ENCODE data around the gene HOXB7.

Gene HOXB7

DNA sequence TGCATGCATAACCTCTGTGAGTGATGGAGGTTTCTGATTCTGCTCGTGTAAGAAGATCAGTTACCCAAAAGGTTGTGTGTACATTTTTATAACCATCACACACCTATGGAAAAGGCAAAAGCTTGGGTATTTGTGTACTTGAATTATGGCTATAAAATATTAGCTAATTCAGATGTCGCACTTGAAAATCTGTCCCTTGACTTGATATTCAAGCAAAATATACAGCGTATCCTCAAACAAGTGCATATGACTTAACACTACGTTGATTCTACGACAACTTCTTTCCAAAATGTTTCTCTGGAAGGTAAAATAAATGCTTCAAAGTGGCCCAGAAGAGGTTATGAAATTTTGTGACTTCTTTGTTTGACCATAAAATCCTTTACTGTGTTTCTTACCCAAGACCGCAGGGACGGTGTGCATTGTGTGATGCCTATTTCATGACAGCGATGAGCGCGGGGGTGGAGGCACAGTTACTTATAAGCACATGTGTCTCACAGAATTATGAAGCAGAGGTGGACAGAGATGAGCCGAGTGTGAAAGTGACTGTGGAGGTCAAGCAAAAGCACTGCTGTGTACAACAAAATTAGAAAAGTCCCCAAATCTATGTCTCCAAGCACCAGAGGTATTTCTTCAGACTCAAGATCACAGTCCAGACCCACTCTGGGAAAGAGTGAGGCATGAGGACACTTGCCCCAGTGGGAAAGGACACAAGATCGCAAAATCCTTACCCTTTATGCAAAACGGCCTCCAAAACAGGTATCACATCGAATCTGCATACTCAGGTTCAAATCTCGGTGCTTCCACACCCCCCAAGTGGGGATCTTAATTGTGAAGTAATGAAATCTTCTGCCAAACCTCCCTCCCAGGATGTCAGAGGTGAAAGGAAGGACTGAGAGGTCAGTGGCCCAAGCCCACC lies 19.4 kb upstream of the HOXB7 start:
- TF ChIP-seq, protein P1, sequence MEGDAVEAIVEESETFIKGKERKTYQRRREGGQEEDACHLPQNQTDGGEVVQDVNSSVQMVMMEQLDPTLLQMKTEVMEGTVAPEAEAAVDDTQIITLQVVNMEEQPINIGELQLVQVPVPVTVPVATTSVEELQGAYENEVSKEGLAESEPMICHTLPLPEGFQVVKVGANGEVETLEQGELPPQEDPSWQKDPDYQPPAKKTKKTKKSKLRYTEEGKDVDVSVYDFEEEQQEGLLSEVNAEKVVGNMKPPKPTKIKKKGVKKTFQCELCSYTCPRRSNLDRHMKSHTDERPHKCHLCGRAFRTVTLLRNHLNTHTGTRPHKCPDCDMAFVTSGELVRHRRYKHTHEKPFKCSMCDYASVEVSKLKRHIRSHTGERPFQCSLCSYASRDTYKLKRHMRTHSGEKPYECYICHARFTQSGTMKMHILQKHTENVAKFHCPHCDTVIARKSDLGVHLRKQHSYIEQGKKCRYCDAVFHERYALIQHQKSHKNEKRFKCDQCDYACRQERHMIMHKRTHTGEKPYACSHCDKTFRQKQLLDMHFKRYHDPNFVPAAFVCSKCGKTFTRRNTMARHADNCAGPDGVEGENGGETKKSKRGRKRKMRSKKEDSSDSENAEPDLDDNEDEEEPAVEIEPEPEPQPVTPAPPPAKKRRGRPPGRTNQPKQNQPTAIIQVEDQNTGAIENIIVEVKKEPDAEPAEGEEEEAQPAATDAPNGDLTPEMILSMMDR (IDR thresholded peaks at IDR 0.05; ENCODE audit: low read depth, low read length), result no peak
- DNase-seq (ENCODE audit: low read depth, low spot score), result no peak
- in situ Hi-C loops (cut with HindIII; ENCODE audit: low sequenced_read_pairs), result no loop called here
- H3K4me3 ChIP-seq (ENCODE audit: low read depth, low read length), result no peak overlapping the region

DNA sequence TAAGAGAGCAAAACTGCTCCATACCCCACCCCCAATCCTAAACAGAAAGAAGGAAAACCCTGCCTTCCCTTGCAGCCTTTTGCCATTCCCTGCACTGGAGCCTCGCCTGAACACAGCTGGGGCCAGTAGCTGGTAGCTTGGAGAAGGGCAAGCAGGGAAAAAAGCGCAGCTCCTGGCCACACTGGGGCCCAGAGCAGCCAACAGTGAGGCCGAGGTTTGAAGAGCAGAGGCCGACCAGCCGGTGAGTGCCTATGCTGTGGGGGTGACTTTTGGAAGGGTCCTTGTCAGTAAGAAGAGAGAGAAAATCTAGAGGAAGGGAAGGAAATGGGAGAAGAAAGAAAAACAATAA lies 18.6 kb upstream of the HOXB7 start:
- TF ChIP-seq, protein P1 (IDR thresholded peaks at IDR 0.05; ENCODE audit: low read depth, low read length), result no peak
- in situ Hi-C loops (cut with HindIII; ENCODE audit: low sequenced_read_pairs), result no loop called here
- no peak for DNase-seq (ENCODE audit: low read depth, low spot score)

DNA sequence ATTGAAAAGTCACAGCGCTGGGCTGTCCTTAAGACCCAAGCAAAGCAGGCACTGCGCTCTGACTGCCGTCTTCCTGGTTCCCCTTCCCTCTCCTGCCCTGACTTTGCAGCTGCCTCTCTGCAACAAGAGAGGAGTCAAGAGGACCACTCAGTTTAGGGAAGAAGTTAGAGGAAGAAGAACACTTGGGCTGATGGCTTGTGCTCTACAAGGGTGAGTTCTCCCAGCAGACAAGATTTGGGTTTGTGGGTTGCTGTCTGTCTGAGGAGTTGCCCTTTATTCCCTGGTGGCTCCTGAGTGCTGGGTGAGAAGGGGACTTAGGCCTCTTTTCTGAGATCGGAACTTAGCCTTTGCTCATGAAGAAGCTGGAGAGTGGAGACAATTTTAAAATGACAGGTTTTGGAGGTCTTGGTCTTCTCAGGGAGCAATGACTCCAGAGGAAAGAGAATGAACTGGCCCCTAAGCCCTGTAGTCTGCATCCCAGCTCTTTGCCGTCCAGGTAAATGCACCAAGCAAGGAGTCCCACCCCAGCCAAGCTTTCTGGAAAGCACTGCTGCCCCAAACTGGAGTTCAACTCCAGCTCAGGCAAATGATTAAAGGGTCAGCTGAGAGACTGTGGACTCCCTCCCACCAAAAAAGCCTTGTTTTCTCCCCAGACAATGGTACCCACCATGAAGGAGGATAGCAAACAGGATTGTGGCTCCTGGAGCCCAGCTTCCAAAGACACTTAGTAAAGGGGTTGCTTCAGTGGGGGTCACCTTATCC lies 18.0 kb upstream of the HOXB7 start:
- no peak overlapping the region for H3K4me3 ChIP-seq (ENCODE audit: low read depth, low read length)
- in situ Hi-C loops (cut with HindIII; ENCODE audit: low sequenced_read_pairs), result no loop called here
- DNase-seq (ENCODE audit: low read depth, low spot score), result no peak
- TF ChIP-seq, protein P1 (IDR thresholded peaks at IDR 0.05; ENCODE audit: low read depth, low read length), result no peak

More for the DNA sequence above, 18.6 kb upstream of the HOXB7 start:
- H3K4me3 ChIP-seq (ENCODE audit: low read depth, low read length), result no peak overlapping the region

DNA sequence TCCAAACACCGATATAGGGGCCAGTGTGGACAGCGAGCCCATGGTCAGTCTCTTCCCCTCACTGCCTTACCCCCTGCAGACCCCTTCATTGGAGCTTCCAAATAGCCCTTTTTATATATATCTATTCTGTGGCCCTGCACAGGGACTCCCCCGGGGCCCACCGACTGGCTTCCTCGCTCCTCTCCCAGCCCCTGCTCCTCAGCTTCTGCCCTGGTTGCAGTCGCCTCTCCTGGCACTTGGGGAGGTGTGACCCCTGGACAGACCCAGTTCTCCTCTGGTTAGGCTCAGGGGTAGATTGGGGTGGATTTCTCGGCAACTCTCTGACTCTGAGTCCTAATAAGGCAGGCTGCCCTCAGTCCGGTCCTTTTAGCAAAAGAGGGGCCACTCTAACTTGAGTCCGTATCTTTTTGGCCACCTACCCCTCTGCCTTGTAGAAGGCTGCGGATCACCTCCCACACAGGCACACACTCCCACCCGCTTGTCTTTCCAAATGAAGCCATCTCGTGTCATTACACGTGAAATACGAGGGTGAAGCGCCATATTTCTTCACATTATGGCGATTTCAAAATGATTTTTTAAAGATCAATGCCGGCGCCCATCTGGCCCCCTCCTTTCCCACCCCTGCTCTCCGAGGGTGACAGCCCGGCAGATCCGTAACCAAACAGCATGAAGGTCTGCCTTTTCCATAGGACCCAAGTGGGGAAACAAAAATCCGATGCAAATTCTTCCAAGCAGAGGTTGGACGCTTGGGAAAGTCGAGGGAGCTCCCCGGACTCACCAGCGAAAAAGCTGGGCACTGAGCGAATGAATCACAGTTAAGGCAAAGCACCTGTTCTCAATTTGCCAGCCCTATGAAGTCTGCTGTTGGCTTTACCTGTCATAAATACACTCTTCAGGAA lies 17.1 kb upstream of the HOXB7 start:
- DNase-seq (ENCODE audit: low read depth, low spot score), result no peak
- H3K4me3 ChIP-seq (ENCODE audit: low read depth, low read length), result no peak overlapping the region
- in situ Hi-C loops (cut with HindIII; ENCODE audit: low sequenced_read_pairs), result no loop called here
- TF ChIP-seq, protein P1 (IDR thresholded peaks at IDR 0.05; ENCODE audit: low read depth, low read length), result no peak

DNA sequence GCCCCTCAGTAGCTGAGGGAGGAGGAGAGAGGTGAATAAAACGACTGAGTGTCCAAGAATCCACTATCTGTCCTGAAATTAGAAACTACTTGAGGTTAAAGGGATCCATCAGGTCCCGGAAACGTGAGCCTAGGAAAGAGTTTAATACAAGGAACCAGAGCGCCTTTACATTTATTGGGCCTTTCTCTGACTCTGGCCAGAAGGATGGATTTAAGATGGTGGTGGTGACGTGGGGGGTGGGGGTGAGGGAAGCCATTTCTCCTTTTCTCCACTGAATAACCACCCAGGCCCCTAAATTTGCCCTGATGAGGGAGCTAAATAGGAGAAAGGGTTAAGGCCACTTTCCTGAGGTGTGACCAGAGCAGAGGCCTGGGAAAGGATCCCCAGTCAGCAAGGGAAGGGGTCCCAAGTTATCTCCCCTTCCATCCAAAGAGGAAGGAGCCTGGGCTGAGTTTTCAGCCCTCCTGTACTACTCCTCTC lies 16.3 kb upstream of the HOXB7 start:
- in situ Hi-C loops (cut with HindIII; ENCODE audit: low sequenced_read_pairs), result no loop called here
- DNase-seq (ENCODE audit: low read depth, low spot score), result no peak
- TF ChIP-seq, protein P1 (IDR thresholded peaks at IDR 0.05; ENCODE audit: low read depth, low read length), result no peak
- H3K4me3 ChIP-seq (ENCODE audit: low read depth, low read length), result no peak overlapping the region
